Neural progenitor cell (in vitro differentiated cells): ENCODE measurements around the gene ZFAND3. TPM values are rescaled to one million over a fixed set of nuclear protein-coding genes. Genes with fewer than 3 reads are reported as not detected.
A peak's percentile ranks its signal among the peaks of the same experiment; 100 is the strongest.

Source experiments
- DNase-seq: peaks from one replicate; pipeline ENCODE4 v3.0.0-alpha.2; 2016; ENCODE audit warnings: low spot score
- H2AFZ ChIP-seq: fragments of 200-600 bp; sonication (generic); replicated peaks from 2 replicates; pipeline ENCODE4 v1.6.1; 2016; ENCODE audit warnings: antibody characterized with exemption
- H3F3A ChIP-seq: fragments of 200-600 bp; sonication (generic); 2 replicates; pipeline ENCODE4 v1.6.1; 2016; ENCODE audit warnings: antibody characterized with exemption, low read depth
- H3K27ac ChIP-seq: fragments of 200-600 bp; sonication (generic); 2 replicates; pipeline ENCODE4 v1.5.1; 2016; ENCODE audit warnings: mild to moderate bottlenecking
- H3K27me3 ChIP-seq: fragments of 200-600 bp; sonication (generic); 2 replicates; pipeline ENCODE4 v1.6.1; 2016; ENCODE audit warnings: mild to moderate bottlenecking, moderate library complexity
- H3K36me3 ChIP-seq: fragments of 200-600 bp; sonication (generic); 2 replicates; pipeline ENCODE4 v1.5.1; 2016
- H3K4me1 ChIP-seq: fragments of 200-600 bp; sonication (generic); 2 replicates; pipeline ENCODE4 v1.6.1; 2016; ENCODE audit warnings: mixed run types
- H3K4me2 ChIP-seq: fragments of 200-600 bp; sonication (generic); 2 replicates; pipeline ENCODE4 v1.6.1; 2016
- H3K4me3 ChIP-seq: fragments of 200-600 bp; sonication (generic); 2 replicates; pipeline ENCODE4 v1.5.1; 2016
- H3K79me2 ChIP-seq: fragments of 200-600 bp; sonication (generic); 2 replicates; pipeline ENCODE4 v1.6.1; 2016; ENCODE audit warnings: low read depth
- H3K9ac ChIP-seq: fragments of 200-600 bp; sonication (generic); 2 replicates; pipeline ENCODE4 v1.6.1; 2016
- H3K9me3 ChIP-seq: fragments of 200-600 bp; sonication (generic); 2 replicates; pipeline ENCODE4 v1.5.1; 2016; ENCODE audit warnings: low read depth
- H4K20me1 ChIP-seq: fragments of 200-600 bp; sonication (generic); 2 replicates; pipeline ENCODE4 v1.6.1; 2016; ENCODE audit warnings: low read depth
- H3K27ac Mint-ChIP-seq: 3 replicates; pipeline ENCODE4 v1.8.0; 2021; ENCODE audit warnings: mixed read lengths
- H3K27me3 Mint-ChIP-seq: 2 replicates; pipeline ENCODE4 v1.8.0; 2022; ENCODE audit warnings: low read depth, mild to moderate bottlenecking, inconsistent platforms, moderate library complexity, mixed read lengths; ENCODE audit not compliant: insufficient read depth
- H3K36me3 Mint-ChIP-seq: 3 replicates; pipeline ENCODE4 v1.8.0; 2021; ENCODE audit warnings: mixed read lengths
- H3K4me1 Mint-ChIP-seq: 3 replicates; pipeline ENCODE4 v1.8.0; 2021; ENCODE audit warnings: mixed read lengths
- H3K4me3 Mint-ChIP-seq: 3 replicates; pipeline ENCODE4 v1.8.0; 2021; ENCODE audit warnings: mild to moderate bottlenecking, moderate library complexity, mixed read lengths
- H3K9me3 Mint-ChIP-seq: 3 replicates; pipeline ENCODE4 v1.8.0; 2020; ENCODE audit warnings: mixed read lengths
- EZH2 ChIP-seq: fragments of 200-600 bp; sonication (generic); IDR thresholded peaks from 2 replicates; pipeline ENCODE4 v1.6.1; 2017; ENCODE audit warnings: antibody characterized with exemption, mild to moderate bottlenecking, moderate library complexity
- EZH2phosphoT487 ChIP-seq: fragments of 200-600 bp; sonication (generic); IDR thresholded peaks from 2 replicates; pipeline ENCODE4 v1.6.1; 2017; ENCODE audit warnings: antibody characterized with exemption
- total RNA-seq: library from RNA; depleted of rRNA; stranded (reverse); fragments of >200 nt; gene quantifications from 2 replicates; pipeline ENCODE4 v1.2.3, GENCODE V29; 2015; ENCODE audit warnings: low replicate concordance
- TF ChIP-seq, protein P1 (sequence below): fragments of 200-600 bp; sonication (generic); IDR thresholded peaks from 2 replicates; pipeline ENCODE4 v1.5.1; 2017; ENCODE audit warnings: antibody characterized with exemption, mild to moderate bottlenecking

The ZFAND3 gene
- total RNA-seq, 1 donor from 2014 or later, result 24.3 TPM

DNA sequence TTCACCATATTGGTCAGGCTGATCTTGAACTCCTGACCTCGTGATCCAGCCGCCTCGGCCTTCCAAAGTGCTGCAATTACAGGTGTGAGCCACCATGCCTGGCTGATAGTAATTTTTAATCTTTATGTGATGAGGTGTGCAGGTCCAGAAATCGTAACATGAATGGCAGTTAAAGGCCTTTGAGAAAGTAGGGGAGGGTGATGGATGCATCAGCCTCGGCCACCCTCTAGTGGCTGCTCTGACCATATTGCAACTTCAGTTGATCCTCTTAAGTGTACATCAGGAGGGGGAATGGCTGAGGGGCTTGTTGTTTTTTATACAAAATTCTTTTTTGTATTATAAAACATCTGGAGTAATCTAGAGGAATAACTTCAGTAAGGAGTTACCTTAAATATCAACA lies 193.0 kb downstream of the ZFAND3 start:
- H3K4me1 ChIP-seq, result peaks cover 13% of the 10 kb centered on the region
- H3K79me2 ChIP-seq, result peaks cover 86% of the 10 kb centered on the region
- peaks cover 15% of the 10 kb centered on the region for H3K9me3 Mint-ChIP-seq
- H3K9me3 ChIP-seq, result peaks cover 17% of the 10 kb centered on the region
- H3K27ac ChIP-seq, result no peak overlapping the region
- no peaks in the 10 kb centered on the region for H3K4me1 Mint-ChIP-seq
- H3K9ac ChIP-seq, result no peak overlapping the region
- H3K27ac Mint-ChIP-seq, result no peak overlapping the region
- H3K4me3 Mint-ChIP-seq, result peak overlapping the region; percentile 46
- H3K4me3 ChIP-seq, result no peak overlapping the region
- H3K27me3 ChIP-seq, result no peaks in the 10 kb centered on the region
- peak; percentile 54 for DNase-seq
- H2AFZ ChIP-seq, result no peak overlapping the region
- TF ChIP-seq EZH2, result no peak
- no peak for TF ChIP-seq EZH2phosphoT487
- TF ChIP-seq, protein P1, sequence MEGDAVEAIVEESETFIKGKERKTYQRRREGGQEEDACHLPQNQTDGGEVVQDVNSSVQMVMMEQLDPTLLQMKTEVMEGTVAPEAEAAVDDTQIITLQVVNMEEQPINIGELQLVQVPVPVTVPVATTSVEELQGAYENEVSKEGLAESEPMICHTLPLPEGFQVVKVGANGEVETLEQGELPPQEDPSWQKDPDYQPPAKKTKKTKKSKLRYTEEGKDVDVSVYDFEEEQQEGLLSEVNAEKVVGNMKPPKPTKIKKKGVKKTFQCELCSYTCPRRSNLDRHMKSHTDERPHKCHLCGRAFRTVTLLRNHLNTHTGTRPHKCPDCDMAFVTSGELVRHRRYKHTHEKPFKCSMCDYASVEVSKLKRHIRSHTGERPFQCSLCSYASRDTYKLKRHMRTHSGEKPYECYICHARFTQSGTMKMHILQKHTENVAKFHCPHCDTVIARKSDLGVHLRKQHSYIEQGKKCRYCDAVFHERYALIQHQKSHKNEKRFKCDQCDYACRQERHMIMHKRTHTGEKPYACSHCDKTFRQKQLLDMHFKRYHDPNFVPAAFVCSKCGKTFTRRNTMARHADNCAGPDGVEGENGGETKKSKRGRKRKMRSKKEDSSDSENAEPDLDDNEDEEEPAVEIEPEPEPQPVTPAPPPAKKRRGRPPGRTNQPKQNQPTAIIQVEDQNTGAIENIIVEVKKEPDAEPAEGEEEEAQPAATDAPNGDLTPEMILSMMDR, result peak; percentile 73
- H3F3A ChIP-seq, result peaks cover 10% of the 10 kb centered on the region
- H3K27me3 Mint-ChIP-seq, result no peaks in the 10 kb centered on the region
- H3K4me2 ChIP-seq, result no peak overlapping the region
- H3K36me3 ChIP-seq, result no peaks in the 10 kb centered on the region
- peaks cover 16% of the 10 kb centered on the region for H3K36me3 Mint-ChIP-seq
- H4K20me1 ChIP-seq, result peaks cover 50% of the 10 kb centered on the region

DNA sequence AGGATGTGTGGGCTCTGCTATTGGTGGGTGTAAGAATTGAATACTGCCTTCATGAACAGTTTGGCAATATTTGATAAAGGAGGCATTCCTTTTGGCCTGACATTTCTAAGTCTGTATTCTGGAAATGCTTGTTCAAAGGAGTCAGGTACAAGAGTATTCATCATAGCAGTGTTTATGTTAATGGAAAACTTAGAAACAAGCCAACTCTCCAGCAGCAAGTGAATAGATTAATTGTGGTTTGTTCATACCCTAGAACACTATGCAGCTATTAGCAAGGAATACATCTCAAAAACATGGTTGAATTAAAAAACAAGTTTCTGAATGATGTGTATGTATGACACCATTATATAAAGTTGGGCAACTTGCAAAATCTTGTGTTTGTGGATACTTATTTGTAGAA lies 195.8 kb downstream of the ZFAND3 start:
- no peak for TF ChIP-seq EZH2phosphoT487
- TF ChIP-seq, protein P1, result no peak
- TF ChIP-seq EZH2, result no peak
- Histone ChIP-seq H3K27me3 (no peaks in the 10 kb centered on the region), H3K9ac (no peak overlapping the region), H3K27ac (no peak overlapping the region), H3K9me3 (peaks cover 17% of the 10 kb centered on the region), H3K36me3 (no peaks in the 10 kb centered on the region), H3K4me1 (peaks cover 1% of the 10 kb centered on the region), H3K4me2 (no peak overlapping the region), H3K79me2 (peaks cover 90% of the 10 kb centered on the region), H3K4me3 (no peak overlapping the region), H2AFZ (no peak overlapping the region), H4K20me1 (peaks cover 66% of the 10 kb centered on the region), H3F3A (no peaks in the 10 kb centered on the region)
- Mint-ChIP-seq H3K4me1 (peaks cover 2% of the 10 kb centered on the region), H3K27ac (no peak overlapping the region), H3K27me3 (no peaks in the 10 kb centered on the region), H3K36me3 (peaks cover 8% of the 10 kb centered on the region), H3K4me3 (no peak overlapping the region), H3K9me3 (peaks cover 7% of the 10 kb centered on the region)
- DNase-seq, result no peak

DNA sequence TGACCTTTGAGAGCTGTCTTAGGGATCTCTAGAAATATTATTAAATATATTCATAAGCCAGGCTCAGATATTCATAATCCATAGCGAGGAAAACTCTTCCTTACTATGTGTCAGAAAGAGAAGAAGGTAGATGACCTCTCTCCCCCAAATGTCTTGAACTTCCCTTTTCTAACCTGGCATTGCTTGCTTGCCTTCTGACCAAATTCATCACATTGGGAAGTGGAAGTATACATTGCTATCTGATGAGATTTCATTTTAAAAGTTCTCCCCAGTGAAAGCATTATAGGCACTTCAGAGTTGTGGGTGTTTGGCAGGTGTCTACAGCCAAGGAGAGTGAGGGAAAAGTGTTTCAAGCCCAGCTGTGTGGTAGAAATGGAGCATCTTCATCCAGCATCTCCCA lies 197.3 kb downstream of the ZFAND3 start:
- peaks cover 81% of the 10 kb centered on the region for H4K20me1 ChIP-seq
- H3K4me2 ChIP-seq, result no peak overlapping the region
- peaks cover 91% of the 10 kb centered on the region for H3K79me2 ChIP-seq

More for the DNA sequence above, 197.3 kb downstream of the ZFAND3 start:
- Histone ChIP-seq H3K27me3 (no peaks in the 10 kb centered on the region), H3K36me3 (no peaks in the 10 kb centered on the region), H3K27ac (peak overlapping the region; percentile 40), H3K4me3 (no peak overlapping the region), H3K4me1 (peaks cover 8% of the 10 kb centered on the region), H3K9me3 (peaks cover 6% of the 10 kb centered on the region), H3K9ac (no peak overlapping the region), H2AFZ (no peak overlapping the region), H3F3A (no peaks in the 10 kb centered on the region)
- Mint-ChIP-seq H3K27ac (no peak overlapping the region), H3K27me3 (no peaks in the 10 kb centered on the region), H3K4me3 (no peak overlapping the region), H3K36me3 (peaks cover 4% of the 10 kb centered on the region), H3K9me3 (peaks cover 2% of the 10 kb centered on the region), H3K4me1 (peaks cover 14% of the 10 kb centered on the region)
- DNase-seq, result no peak
- TF ChIP-seq EZH2phosphoT487 (no peak), EZH2 (no peak)
- TF ChIP-seq, protein P1, result no peak
